GM19324 (cell line): Measurements from ENCODE around the gene GNAI2.
"Not testable (repeated sequence)": the region's sequence is repeated elsewhere in the genome, so short reads cannot be mapped to it uniquely, and the experiment has no call there.

Experiments used
- ATAC-seq: cut with Tn5 transposase; IDR thresholded peaks from one replicate; pipeline ENCODE4 v1.9.1; 2021; ENCODE audit warnings: mild to moderate bottlenecking, moderate library complexity; ENCODE audit not compliant: unreplicated experiment, low FRiP score

The GNAI2 gene

DNA sequence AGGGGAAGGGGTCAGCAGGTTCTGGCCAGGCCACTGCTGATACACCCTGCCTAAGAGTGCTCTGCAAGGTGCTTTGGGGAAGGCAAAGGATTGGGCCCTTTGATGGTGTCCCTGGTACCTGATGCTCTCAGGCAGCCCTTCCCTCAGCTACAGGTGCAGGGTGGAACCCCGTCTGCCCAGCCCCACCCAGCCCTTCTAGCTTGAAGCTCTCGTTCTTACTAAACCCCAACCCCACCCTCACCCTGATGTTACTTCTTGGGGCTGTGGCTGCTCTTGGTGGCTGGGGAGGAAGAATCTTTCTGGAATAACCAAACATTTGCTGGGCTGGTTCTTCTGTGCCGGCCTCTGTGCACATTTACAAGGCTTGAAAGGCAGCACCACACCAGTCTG lies 6.4 kb downstream of the GNAI2 start:
- no peak for ATAC-seq

DNA sequence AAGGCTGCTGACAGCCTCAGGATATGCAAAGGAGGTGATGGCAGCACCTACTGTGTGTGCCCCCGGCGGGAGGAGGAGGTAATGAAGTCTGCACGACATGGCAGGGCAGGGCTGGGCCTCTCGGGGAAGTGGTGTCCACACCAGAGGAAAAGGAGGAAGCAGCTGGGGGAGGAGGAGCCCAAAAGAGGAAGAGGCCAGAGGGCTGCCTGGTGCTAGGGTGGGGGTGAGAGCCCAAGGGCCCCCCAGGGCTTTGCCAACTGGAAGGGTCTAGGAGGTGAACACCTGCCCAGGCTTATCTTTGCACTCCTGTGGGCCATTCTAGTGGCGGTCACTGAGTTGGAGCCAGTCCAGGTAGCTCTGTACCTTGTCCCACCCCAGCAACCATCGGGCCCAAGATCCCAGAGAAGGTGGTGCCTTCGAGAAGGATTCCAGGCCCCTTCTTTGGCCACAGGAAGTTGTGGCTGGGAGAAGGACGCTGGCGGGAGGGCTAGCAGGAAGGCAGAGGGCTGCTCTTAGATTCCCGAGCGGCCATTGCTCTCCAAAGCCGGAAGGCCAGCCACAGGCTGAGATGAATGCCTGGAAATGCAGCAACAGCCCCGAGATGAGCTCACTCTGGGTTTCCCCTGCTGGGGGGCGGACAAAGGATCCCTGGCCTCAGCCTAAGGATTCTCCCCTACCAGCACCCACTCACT lies 7.0 kb downstream of the GNAI2 start:
- ATAC-seq = no peak

DNA sequence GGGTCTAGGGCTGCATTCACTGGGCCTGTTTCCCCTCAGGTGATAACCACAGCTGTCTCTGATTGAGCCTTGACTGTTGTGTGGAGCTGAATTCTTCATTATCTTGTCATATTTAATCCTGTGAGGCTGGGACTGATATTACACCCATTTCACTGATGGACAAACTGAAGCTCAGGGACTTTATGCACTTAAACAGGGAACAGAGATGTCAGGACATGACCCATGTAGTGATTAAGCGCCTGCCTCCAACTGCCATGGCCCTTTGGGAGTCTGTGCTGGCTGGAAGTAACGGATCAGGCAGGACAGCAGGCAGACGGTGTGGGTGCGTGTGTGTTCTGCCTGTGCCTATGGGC lies 7.5 kb downstream of the GNAI2 start:
- ATAC-seq = no peak

DNA sequence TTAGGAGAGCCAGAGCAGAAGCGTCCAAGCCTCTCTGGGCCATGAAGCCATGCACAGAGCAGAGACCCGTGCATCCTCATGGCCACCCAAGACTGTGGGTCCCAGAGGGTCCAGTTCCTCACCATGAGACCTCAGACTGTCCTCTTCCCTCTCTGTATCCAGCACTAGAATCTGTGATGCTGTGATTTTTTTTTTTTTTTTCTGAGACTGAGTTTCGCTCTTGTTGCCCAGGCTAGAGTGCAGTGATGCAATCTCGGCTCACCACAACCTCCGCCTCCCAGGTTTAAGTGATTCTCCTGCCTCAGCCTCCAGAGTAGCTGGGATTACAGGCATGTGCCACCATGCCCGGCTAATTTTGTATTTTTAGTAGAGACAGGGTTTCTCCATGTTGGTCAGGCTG lies 8.8 kb downstream of the GNAI2 start:
- not testable (repeated sequence) for ATAC-seq

DNA sequence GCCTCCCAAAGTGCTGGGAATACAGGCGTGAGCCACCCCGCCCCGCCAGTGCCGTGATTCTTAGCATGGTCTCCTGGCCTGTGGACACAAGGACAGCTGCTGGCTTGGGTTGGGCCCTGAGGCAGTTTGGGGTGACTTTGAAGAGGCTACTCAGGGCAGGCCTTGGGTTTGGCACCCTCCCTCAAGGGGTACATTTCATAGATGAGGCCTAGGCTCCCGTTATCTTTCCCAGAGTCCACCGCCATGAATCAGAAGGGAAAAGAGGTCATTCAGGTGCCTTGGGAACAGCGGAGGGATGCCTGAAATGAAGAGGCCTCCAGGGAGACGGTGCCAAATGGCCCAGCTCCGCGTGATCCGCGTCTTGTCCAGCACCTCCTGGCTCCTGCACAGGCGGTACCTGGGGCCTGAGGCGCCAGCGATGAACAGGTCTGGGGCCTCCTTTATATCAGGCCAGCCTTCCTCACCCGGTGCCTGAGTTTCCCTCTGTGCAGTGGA lies 9.3 kb downstream of the GNAI2 start:
- ATAC-seq = no peak

DNA sequence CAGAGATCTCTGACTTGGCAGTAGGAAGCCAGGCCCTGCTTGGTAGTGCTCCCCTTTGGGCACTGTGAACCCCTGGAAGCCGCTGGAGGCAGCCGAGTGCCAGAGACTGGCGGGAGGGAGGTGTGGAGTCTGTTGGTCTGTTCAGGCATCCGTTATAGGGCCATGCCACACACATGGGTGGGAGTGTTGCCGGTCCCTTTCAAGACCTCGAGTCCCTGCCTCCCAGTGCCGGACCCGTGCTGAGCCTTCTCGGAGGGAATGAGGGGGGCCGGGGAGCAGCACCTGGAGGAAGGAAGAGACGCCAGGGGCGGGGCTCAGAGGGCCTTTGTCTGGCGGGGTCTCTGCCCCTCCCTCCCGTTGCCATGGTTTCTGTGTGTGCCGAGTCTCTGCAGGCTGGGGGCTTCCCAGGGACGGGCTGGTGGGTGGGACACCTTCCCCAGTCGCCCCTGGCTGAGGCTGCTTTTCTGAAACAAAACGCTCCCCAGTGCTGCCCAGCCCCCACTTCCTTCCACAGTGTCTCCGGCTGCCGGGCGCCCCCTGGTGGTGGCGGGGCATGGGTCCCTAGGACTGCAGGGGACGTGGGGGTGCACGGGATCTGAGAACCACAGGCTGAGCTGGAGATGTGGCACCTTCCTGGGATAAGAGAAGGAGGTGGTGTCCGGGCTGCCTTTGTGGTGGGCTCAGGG lies 10.0 kb downstream of the GNAI2 start:
- no peak for ATAC-seq

DNA sequence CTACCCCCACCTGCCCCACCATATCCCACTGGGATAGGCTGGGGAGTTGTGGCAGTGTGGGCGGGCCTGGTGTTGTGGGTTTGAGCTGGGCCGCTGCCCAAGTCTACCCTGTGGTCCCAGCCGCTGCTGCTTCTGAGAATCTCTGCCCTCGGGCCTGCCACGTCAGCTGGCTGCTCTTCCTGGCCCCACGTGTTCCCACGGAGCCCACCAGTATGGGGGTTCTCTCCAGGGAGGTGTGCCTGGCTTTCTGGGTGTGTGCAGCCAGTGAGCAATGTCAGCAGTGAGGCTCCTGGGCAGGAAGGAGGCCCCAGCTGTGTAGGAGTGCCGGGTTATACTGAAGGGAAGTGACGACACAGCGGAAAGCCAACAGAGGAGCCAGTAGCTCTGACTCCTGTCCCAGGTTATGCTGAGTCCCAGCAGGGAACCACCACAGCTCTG lies 10.5 kb downstream of the GNAI2 start:
- ATAC-seq = no peak

DNA sequence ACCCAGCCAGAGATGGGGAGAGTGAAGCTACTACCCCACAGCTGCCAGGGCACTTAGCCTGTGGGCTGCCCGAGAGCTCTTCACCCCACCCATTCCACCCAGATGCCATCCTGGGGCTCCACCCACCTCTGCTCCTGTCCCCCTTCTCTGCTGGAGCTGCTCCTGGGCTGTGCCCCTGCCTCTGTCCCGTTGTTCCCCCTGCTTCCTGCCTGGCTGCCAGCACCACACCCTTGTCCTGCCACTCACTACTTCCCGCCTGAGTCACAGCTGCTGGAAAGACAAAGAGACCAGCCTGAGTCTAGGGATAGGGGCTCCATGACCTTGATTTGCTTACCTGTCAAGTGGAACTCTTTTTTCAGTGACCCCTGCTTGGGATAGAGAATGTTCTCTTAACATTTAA lies 12.4 kb downstream of the GNAI2 start:
- ATAC-seq = no peak

DNA sequence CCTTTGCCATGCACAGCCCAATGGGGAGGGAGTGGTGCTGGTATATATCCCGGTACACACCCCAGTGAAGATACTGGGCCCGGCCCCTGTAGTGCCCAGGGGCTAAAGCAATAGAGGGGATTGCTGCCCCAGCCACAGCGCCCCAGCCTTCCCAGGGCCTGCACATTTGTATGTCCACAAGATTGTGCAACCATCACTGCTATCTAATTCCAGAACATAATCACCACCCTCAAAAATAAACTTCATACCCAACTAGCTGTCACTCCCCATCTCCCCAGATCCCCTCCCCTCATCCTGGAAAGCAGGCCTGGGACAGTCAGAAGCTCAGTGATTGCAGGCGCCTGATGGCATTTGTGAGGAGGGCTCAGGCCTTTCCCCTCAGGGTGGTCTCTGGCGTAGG lies 13.5 kb downstream of the GNAI2 start:
- ATAC-seq = no peak

DNA sequence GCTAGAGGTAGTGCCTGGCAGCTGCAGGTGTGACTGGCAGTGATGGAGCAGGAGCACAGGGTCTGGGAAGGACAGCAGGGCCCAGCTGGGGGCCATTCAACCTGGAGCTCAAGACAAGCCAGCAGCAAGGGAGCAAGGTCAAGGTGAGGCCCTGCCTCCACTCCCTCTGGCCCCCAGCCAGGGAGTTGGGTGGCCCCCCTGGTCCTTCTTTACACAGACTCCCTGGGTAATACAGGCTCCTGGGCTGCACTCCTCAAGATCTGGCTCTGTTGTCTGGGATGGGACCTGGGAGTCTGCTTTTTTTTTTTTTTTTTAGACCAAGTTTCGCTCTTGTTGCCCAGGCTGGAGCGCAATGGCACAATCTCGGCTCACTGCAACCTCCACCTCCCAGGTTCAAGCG lies 14.5 kb downstream of the GNAI2 start:
- ATAC-seq = no peak

DNA sequence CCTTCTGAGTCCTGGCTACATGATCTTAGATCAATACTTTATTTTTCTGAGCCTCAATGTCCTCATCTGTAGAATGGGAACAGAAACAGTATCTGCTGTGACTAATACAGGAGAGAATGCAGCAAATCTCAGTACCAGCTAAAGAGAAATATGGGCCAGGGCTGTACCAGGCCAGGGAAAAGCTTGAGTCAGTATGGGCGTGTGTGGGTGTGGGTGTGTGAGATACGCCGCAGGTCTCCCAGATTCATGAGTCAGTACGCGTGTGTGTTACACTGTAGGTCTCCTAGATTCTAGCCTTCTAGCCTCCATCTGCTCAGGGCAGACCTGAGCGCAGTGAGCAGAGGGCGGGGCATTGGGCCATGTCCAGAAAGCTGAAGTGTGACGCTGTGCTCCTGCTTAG lies 15.2 kb downstream of the GNAI2 start:
- ATAC-seq = no peak

DNA sequence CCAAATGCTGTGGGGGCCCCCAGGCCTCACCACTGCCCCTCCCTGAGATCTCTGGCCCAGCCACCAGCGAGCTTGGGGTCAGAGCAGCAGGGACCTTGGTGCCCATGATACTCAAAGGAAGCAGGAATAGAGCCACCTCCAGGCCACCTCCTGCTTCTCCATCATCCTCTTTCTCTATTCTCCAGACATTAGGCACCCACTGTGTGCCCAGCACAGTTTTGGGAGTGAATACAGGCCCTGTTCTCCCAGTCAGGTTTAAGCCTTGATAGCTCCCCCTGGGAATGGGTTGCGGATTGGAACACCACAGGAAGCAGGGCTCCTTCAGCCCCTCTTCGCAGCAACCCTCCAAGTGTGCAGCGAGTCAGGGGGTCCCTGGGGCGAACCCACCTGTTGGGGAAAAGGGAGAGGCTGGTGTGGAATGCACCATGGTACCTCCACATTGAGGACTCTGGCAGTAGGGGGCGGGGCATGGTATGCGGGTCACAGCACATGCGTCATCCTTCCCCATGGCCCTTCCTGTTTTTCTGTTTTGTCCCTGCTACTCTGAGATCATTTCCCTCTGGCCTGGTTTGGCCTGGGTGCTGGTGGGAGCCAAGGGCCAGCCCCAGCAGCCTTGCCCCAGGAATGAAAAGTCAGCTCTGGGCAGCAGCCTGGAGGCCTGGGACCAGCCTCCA lies 18.7 kb downstream of the GNAI2 start:
- ATAC-seq = no peak

DNA sequence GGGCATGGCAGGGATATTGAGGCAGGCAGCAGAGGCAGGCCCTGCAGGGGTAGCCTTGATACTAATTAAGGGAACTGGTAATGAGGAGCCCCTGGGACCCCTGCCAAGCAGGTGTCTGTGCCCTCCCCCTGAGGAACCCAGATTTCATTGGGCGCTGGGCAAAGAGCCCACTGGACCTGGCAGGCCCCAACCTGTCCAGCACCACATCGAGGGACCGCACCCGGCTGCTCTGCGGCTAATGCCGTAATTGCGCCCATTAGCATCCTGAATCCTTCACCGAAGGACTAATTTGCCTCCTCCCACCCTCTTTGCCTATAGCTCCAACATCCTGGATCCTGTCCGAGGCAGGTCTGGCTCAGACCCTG lies 19.2 kb downstream of the GNAI2 start:
- no peak for ATAC-seq

DNA sequence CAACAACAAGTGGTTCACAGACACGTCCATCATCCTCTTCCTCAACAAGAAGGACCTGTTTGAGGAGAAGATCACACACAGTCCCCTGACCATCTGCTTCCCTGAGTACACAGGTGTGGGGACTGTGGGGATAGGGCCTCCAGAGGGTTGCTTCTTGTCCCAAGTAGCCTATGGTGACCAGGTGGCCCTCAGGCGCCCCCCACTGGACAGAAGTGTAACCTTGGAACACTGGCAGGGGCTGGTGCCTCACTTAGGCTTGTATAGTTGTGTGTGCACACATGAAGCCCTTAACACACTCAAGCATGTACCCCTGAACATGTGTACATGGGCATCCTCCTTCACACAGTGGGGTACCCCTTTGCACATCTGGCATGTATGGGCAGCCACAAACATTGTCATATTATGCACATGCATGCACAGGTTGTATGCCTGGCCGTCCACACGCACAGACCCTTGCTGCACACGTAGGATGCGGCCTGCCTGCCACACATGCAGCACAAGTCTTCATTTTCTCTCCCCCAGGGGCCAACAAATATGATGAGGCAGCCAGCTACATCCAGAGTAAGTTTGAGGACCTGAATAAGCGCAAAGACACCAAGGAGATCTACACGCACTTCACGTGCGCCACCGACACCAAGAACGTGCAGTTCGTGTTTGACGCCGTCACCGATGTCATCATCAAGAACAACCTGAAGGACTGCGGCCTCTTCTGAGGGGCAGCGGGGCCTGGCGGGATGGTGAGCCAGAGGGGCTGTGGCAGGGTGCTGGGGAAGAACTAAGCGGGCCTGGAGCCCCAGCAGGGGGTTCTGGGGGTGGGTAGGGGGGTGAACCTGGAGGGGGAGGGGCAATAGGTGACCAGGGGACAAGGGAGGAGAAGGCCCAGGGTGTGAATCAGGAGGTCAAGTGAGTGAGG lies 21.2 kb downstream of the GNAI2 start:
- no peak for ATAC-seq

DNA sequence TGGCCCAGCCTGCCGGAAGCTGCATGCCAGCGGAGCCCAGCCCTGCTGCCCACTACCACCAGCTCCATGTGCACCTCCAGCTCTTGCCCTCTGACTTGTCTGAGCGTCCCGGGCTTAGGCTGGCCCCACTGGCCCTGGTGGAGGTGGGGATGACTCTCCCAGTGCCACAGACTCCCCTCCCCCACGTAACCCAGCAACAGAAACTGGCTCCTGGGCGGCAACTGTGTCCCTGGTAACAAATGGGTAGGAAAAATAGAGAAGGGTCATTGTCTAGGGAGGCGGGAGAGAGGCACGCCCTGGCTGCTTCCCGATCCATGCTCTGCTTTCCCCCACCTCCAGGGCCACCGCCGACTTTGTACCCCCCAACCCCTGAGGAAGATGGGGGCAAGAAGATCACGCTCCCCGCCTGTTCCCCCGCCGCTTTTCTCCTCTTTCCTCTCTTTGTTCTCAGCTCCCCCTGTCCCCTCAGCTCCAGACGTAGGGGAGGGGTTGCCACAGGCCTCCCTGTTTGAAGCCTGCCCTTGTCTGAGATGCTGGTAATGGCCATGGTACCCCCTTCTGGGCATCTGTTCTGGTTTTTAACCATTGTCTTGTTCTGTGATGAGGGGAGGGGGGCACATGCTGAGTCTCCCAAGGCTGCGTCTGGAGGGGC lies 22.2 kb downstream of the GNAI2 start:
- no peak for ATAC-seq

DNA sequence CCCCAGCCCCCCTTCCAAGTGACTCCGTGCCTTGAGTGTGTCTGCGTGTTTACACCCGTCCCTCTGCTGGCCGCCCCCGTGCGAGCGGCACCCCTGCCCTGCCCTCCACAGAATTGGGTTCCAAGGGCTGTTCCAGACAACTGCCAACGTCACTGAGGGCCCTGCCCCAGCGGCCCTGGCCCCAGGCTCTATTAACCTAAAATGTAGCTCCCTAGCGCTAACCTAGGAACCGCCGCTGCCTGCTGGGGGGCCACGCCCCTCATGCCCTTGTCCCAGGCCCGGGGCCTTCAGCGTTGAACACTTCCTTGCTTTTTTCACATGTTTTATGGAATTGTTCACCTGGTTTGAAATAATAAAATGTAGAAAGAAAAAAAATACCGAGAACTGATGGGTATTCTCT lies 23.0 kb downstream of the GNAI2 start:
- ATAC-seq = no peak

DNA sequence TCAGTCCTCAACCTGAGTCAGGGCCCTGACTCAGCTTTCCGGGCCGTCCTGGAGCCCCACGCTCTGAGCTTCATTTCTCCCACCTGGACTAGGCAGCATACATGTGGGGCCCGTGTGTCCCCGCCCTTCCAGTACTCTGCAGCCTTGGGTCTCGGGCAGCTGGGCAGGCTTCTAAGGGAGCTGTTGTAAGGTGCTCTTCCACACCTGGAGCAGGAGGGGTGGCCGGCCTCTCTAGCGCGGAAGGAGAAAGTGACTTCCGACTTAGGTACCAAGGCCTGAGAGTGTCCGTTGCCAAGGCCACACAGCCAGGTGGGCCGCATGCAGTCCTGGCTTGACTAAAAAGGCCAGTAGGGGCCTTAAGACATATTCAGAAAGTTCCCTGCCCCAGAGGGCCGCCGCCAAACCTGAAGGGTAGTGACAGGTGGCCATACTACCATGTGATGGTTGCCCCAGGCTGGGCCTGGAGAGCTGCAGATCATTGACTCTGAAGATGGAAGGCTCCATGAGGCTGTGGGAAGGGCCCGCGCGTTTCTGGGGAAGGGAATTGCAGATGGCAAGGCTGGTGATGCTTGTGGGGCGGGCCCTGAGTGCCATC lies 23.5 kb downstream of the GNAI2 start:
- ATAC-seq = peak; percentile 8

DNA sequence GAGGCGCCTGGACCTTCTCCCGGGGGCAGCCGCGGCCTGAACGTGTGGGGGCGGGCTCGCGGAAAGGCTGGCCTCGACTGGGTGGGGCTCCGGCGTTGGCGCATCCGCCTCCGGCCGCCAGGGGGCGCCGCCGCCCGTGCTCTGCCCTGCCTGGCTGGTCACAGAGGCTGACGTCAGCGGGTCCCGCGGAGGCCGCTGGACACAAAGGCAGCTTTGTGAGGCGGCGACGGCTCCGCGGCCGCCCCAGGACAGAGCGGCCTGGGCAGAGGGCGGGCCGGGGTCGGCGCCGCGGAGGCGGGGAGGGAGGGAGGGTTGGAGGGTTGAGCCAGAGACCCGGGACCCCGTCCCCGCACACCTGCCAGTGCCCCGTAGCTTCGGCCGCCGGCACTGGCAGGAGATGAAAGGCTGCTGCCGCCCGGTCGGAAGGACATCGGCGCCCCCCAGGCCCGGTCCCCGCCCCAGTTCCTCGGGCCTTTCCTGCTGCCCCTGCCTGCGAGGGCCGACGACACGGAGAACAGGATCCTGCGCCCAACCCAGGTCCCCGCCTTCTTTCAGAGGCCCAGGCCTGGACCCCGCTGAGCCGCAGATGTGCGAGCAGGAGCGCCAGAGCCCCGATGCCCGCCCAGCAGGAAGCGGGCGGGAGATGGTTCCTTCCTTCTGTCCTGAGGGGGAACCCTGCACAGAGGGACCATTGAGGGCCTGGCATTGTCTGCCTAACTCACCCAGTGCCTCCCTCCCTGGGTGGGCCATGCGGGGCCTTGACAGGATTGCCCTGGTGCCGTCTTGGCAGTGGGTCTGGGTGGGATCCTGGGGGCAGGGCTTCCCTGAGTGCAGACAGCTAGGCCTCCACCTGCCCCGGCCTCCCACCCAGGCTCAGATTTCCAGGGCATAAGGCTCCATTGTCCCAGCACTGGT lies 24.3 kb downstream of the GNAI2 start:
- ATAC-seq = peak; percentile 84

DNA sequence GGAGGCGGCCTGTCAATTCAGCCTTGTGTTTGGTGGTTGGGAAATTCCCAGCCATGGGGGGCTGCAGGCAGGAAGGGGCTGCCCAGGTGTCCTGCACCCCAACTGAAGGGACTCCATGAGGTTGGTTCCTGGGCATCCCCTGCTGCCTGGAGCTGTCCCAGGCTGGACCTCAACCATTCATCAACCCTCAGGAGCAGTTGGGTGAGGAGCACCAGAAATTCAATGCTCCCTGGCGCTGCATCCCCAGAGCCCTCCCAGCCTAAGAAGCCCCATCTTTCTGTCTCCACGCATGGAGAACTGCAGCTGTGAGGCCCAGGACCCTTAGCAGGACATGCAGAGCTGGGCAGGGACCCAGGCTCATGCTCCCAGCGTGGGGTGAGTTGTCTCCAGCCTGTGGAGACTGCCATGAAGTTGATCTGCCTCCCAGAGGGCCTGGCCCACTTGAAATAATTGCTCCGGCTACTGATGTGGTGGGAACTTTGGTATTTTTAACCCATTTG lies 25.0 kb downstream of the GNAI2 start:
- ATAC-seq = no peak
